ENCODE data around the gene GPN1. TPM values are rescaled to one million over a fixed set of nuclear protein-coding genes. Genes with fewer than 3 reads are reported as not detected.

Gene GPN1
- total and polyA plus RNA-seq, 2 of the 8 experiments (the other 6 are each of a cell fraction or from before 2014, with no cell fraction given), result 38.7 to 43.5 TPM

- no peak for TF ChIP-seq CHD7 (IDR thresholded peaks at IDR 0.05; ENCODE audit: insufficient replicate concordance, low read length)
- no peak for TF ChIP-seq ZNF274 (IDR thresholded peaks at IDR 0.05; ENCODE audit: borderline replicate concordance, extremely low read depth, low read length)
- TF ChIP-seq NRF1 (IDR thresholded peaks at IDR 0.05; ENCODE audit: low read depth, low read length), result no peak
- no peak for TF ChIP-seq KDM4A (IDR thresholded peaks at IDR 0.05; ENCODE audit: low read depth, low read length, severe bottlenecking)
- TF ChIP-seq GABPA (IDR thresholded peaks at IDR 0.05; ENCODE audit: borderline replicate concordance, insufficient read depth, low read length), result no peak
- no peak for TF ChIP-seq E2F6 (IDR thresholded peaks at IDR 0.05)
- TF ChIP-seq SIRT6 (IDR thresholded peaks at IDR 0.05; ENCODE audit: low read length), result no peak
- TF ChIP-seq TCF12 (IDR thresholded peaks at IDR 0.05; ENCODE audit: low read depth, low read length), result no peak
- no peak for TF ChIP-seq SP1 (IDR thresholded peaks at IDR 0.05; ENCODE audit: low read depth, low read length)
- no peak for TF ChIP-seq RBBP5 (IDR thresholded peaks at IDR 0.05; ENCODE audit: borderline replicate concordance, low read depth, low read length)
- TF ChIP-seq MAFK (IDR thresholded peaks at IDR 0.05; ENCODE audit: low read depth, low read length), result no peak
- no peak for TF ChIP-seq SRF (IDR thresholded peaks at IDR 0.05; ENCODE audit: low read depth, low read length)
Observed at GRCh38 chr2:27653397-27653796, 24.5 kb downstream of the GPN1 start (continued).
